DMS153 treated with DMSO at 0.1 percent for 48 hours (cell line): Measurements from ENCODE around the gene LIME1.

Experiments used
- DNase-seq: peaks from one replicate; lab custom pipeline; 2025; ENCODE audit not compliant: unreplicated experiment; lab: John Stamatoyannopoulos, UW

Gene LIME1

GRCh38 chr20:63696628-63697356 is 39.7 kb upstream of the LIME1 start, which contains the start of gene TNFRSF6B:
Gene TNFRSF6B, plus strand, starts transcription at chr20:63696652. Its CDS starts 116 bp downstream, at chr20:63696768.
- DNase-seq, result no peak

- DNase-seq, result no peak
Observed at GRCh38 chr20:63697357-63697867, 39.1 kb upstream of the LIME1 start.

GRCh38 chr20:63697868-63698545 is 38.5 kb upstream of the LIME1 start:
- DNase-seq, result no peak

GRCh38 chr20:63698739-63699465 is 37.6 kb upstream of the LIME1 start:
- no peak for DNase-seq

GRCh38 chr20:63699466-63700198 is 36.8 kb upstream of the LIME1 start:
- no peak for DNase-seq

- DNase-seq, result no peak
Observed at GRCh38 chr20:63700199-63701050, 36.0 kb upstream of the LIME1 start.

- no peak for DNase-seq
Observed at GRCh38 chr20:63701051-63701328, 35.5 kb upstream of the LIME1 start.

GRCh38 chr20:63701329-63702035 is 35.0 kb upstream of the LIME1 start:
- no peak for DNase-seq

- no peak for DNase-seq
Observed at GRCh38 chr20:63702036-63702665, 34.3 kb upstream of the LIME1 start.

GRCh38 chr20:63702751-63703470 is 33.6 kb upstream of the LIME1 start:
- DNase-seq, result no peak

- no peak for DNase-seq
Observed at GRCh38 chr20:63703471-63703975, 32.9 kb upstream of the LIME1 start.

- no peak for DNase-seq
Observed at GRCh38 chr20:63703976-63704748, 32.3 kb upstream of the LIME1 start.

GRCh38 chr20:63704749-63705117 is 31.7 kb upstream of the LIME1 start:
- no peak for DNase-seq

- DNase-seq, result no peak
Observed at GRCh38 chr20:63705232-63706026, 31.0 kb upstream of the LIME1 start.

GRCh38 chr20:63706027-63706695 is 30.3 kb upstream of the LIME1 start:
- no peak for DNase-seq

- no peak for DNase-seq
Observed at GRCh38 chr20:63706852-63707557, 29.5 kb upstream of the LIME1 start.
